GM18861 (cell line): ENCODE results near the gene KYAT1.

Experiments used
- ATAC-seq: cut with Tn5 transposase; IDR thresholded peaks from one replicate; pipeline ENCODE4 v1.9.1; 2021; ENCODE audit not compliant: unreplicated experiment

KYAT1 gene

GRCh38 chr9:128881884-128882676 lies at the start of gene KYAT1, which contains the start of gene LRRC8A:
Gene KYAT1 (minus strand): TSS chr9:128881950. CDS start chr9:128845405, 36,545 bp downstream.
Gene LRRC8A (plus strand): TSS chr9:128882133. CDS start chr9:128907165, 25,032 bp downstream.
- ATAC-seq = peak; percentile 88

- ATAC-seq = no peak
These were observed 47.8 kb upstream of the KYAT1 start for GRCh38 chr9:128929560-128929959.

- no peak for ATAC-seq
These were observed 46.9 kb upstream of the KYAT1 start for GRCh38 chr9:128928624-128929023.

- no peak for ATAC-seq
These were observed 46.1 kb upstream of the KYAT1 start for GRCh38 chr9:128927731-128928411.

GRCh38 chr9:128923493-128923883 lies 41.7 kb upstream of the KYAT1 start:
- ATAC-seq = no peak

- ATAC-seq = no peak
These were observed 40.4 kb upstream of the KYAT1 start for GRCh38 chr9:128921881-128922763.

- ATAC-seq = no peak
These were observed 38.8 kb upstream of the KYAT1 start, which contains the start of gene PHYHD1 for GRCh38 chr9:128920381-128921058. Gene PHYHD1 (plus strand): TSS chr9:128920982. CDS start chr9:128922324, 1,342 bp downstream.

- ATAC-seq = no peak
These were observed 37.8 kb upstream of the KYAT1 start for GRCh38 chr9:128919402-128920089.

GRCh38 chr9:128918921-128919320 lies 37.2 kb upstream of the KYAT1 start:
- ATAC-seq = no peak

GRCh38 chr9:128917151-128917849 lies 35.5 kb upstream of the KYAT1 start:
- no peak for ATAC-seq

GRCh38 chr9:128916745-128917144 lies 35.0 kb upstream of the KYAT1 start:
- ATAC-seq = no peak

- no peak for ATAC-seq
These were observed 34.5 kb upstream of the KYAT1 start for GRCh38 chr9:128916204-128916603.

GRCh38 chr9:128913995-128914772 lies 32.4 kb upstream of the KYAT1 start:
- ATAC-seq = no peak

GRCh38 chr9:128913048-128913900 lies 31.5 kb upstream of the KYAT1 start:
- no peak for ATAC-seq

GRCh38 chr9:128912270-128912853 lies 30.6 kb upstream of the KYAT1 start:
- ATAC-seq = no peak

- no peak for ATAC-seq
These were observed 29.8 kb upstream of the KYAT1 start for GRCh38 chr9:128911529-128912035.

GRCh38 chr9:128910906-128911305 lies 29.2 kb upstream of the KYAT1 start:
- ATAC-seq = no peak
